SU-DHL-6 (cell line): ENCODE data around the gene FBXW2.

Source experiments
- H2AFZ ChIP-seq: fragments of 200-600 bp; sonication (generic); 2 replicates; pipeline ENCODE4 v1.6.1; 2014; ENCODE audit warnings: low read depth, mild to moderate bottlenecking, moderate library complexity, mixed read lengths, antibody characterized with exemption, low read length; ENCODE audit not compliant: severe bottlenecking
- H3F3A ChIP-seq: fragments of 200-600 bp; shearing (Covaris generic); 2 replicates; pipeline ENCODE4 v1.6.0; 2016; ENCODE audit warnings: antibody characterized with exemption, mild to moderate bottlenecking; ENCODE audit not compliant: insufficient read depth
- H3K27ac ChIP-seq: fragments of 200-600 bp; sonication (generic); 2 replicates; pipeline ENCODE4 v1.5.1; 2016; ENCODE audit warnings: low read depth, mild to moderate bottlenecking, low read length, moderate library complexity, mixed read lengths
- H3K27me3 ChIP-seq: fragments of 200-600 bp; sonication (generic), shearing (Covaris generic); 2 replicates; pipeline ENCODE4 v1.6.0; 2014; ENCODE audit warnings: mild to moderate bottlenecking, low read length
- H3K36me3 ChIP-seq: fragments of 200-600 bp; sonication (generic); 2 replicates; pipeline ENCODE4 v1.6.1; 2014; ENCODE audit warnings: mild to moderate bottlenecking, low read length, mixed read lengths
- H3K4me2 ChIP-seq: fragments of 300-600, 200-600 bp; shearing (Covaris generic), sonication (generic); 2 replicates; pipeline ENCODE4 v1.6.0; 2014; ENCODE audit warnings: low read length, low read depth, mild to moderate bottlenecking; ENCODE audit not compliant: poor library complexity, severe bottlenecking
- H3K4me3 ChIP-seq: fragments of 200-600 bp; sonication (generic); 2 replicates; pipeline ENCODE4 v1.5.1; 2014; ENCODE audit warnings: antibody characterized with exemption, low read length, mild to moderate bottlenecking, mixed read lengths; ENCODE audit not compliant: insufficient read depth, poor library complexity, severe bottlenecking
- H3K79me2 ChIP-seq: fragments of 200-600 bp; sonication (generic); 2 replicates; pipeline ENCODE4 v1.6.1; 2014; ENCODE audit warnings: mild to moderate bottlenecking, low read length, moderate library complexity; ENCODE audit not compliant: insufficient read depth
- H3K9ac ChIP-seq: fragments of 200-600 bp; sonication (generic); 2 replicates; pipeline ENCODE4 v1.7.0; 2014; ENCODE audit warnings: mild to moderate bottlenecking, low read length
- H3K9me2 ChIP-seq: fragments of 200-600 bp; sonication (generic); replicated peaks from 2 replicates; pipeline ENCODE4 v1.6.1; 2014; ENCODE audit warnings: low read length; ENCODE audit not compliant: insufficient read depth
- H3K9me3 ChIP-seq: fragments of 200-600 bp; sonication (generic); 2 replicates; pipeline ENCODE4 v1.6.1; 2014; ENCODE audit warnings: low read length, mixed read lengths; ENCODE audit not compliant: insufficient read depth
- H4K20me1 ChIP-seq: fragments of 200-600 bp; sonication (generic); 2 replicates; pipeline ENCODE4 v1.6.1; 2014; ENCODE audit warnings: low read depth, mild to moderate bottlenecking, antibody characterized with exemption, low read length, moderate library complexity, mixed read lengths
- CTCF ChIP-seq: fragments of 200-600 bp; sonication (generic); IDR thresholded peaks from one replicate; pipeline ENCODE4 v1.5.1; 2017; ENCODE audit warnings: antibody characterized with exemption, mild to moderate bottlenecking, low read length, moderate library complexity; ENCODE audit not compliant: insufficient read depth, poor library complexity, severe bottlenecking
- EZH2phosphoT487 ChIP-seq: fragments of 200-600 bp; sonication (generic), shearing (Covaris generic); conservative IDR thresholded peaks from 2 replicates; pipeline ENCODE4 v1.6.1; 2018; ENCODE audit warnings: mild to moderate bottlenecking, antibody characterized with exemption, low read length, moderate library complexity, mixed read lengths

Gene FBXW2

DNA sequence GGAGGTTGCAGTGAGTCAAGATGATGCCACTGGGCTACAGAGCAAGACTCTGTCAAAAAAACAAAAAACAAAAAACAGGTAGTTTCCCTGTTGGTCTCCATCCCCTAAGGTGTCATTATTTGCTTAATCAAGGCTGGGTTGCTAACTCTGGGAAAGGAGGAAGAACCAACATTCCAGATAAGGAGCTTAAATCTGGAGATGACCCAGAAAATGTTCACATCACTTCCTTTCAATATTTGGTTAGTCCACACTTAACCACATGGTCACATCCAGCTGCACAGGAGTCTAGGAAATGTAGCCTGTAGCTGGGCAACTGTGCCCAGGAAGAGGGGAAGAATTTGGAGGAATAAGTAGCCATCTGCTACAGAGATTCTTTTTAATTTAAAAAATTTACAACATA is 53.1 kb downstream of the FBXW2 start:
- no peak overlapping the region for H2AFZ ChIP-seq
- no peaks in the 10 kb centered on the region; the same call in 1 of the 2 replicates for H3F3A ChIP-seq
- TF ChIP-seq EZH2phosphoT487: no peak
- no peak for TF ChIP-seq CTCF
- H3K4me3 ChIP-seq: no peak overlapping the region
- H4K20me1 ChIP-seq: no peaks in the 10 kb centered on the region
- no peaks in the 10 kb centered on the region for H3K79me2 ChIP-seq
- no peaks in the 10 kb centered on the region for H3K9me2 ChIP-seq
- no peak overlapping the region for H3K4me2 ChIP-seq
- H3K9me3 ChIP-seq: no peaks in the 10 kb centered on the region
- H3K27ac ChIP-seq: no peak overlapping the region
- H3K36me3 ChIP-seq: no peaks in the 10 kb centered on the region
- no peaks in the 10 kb centered on the region for H3K27me3 ChIP-seq
- no peak overlapping the region for H3K9ac ChIP-seq

- Histone ChIP-seq H3F3A (no peaks in the 10 kb centered on the region; the same call in 1 of the 2 replicates), H3K4me3 (no peak overlapping the region), H3K4me2 (no peak overlapping the region), H3K9me2 (no peaks in the 10 kb centered on the region), H4K20me1 (no peaks in the 10 kb centered on the region), H3K9ac (no peak overlapping the region), H3K36me3 (no peaks in the 10 kb centered on the region), H3K27ac (no peak overlapping the region), H3K27me3 (no peaks in the 10 kb centered on the region), H2AFZ (no peak overlapping the region), H3K9me3 (no peaks in the 10 kb centered on the region), H3K79me2 (no peaks in the 10 kb centered on the region)
- TF ChIP-seq CTCF (no peak), EZH2phosphoT487 (no peak)
Observed at GRCh38 chr9:120737416-120738165, 55.6 kb downstream of the FBXW2 start.

GRCh38 chr9:120736881-120737280 is 56.3 kb downstream of the FBXW2 start:
- no peak overlapping the region for H3K9ac ChIP-seq
- TF ChIP-seq CTCF (no peak), EZH2phosphoT487 (no peak)
- no peaks in the 10 kb centered on the region for H3K36me3 ChIP-seq
- H3K79me2 ChIP-seq: no peaks in the 10 kb centered on the region
- H3F3A ChIP-seq: no peaks in the 10 kb centered on the region; the same call in 1 of the 2 replicates
- no peaks in the 10 kb centered on the region for H3K9me2 ChIP-seq
- H3K9me3 ChIP-seq: no peaks in the 10 kb centered on the region
- H3K4me3 ChIP-seq: no peak overlapping the region
- H3K27ac ChIP-seq: no peak overlapping the region
- H3K27me3 ChIP-seq: no peaks in the 10 kb centered on the region
- no peak overlapping the region for H3K4me2 ChIP-seq
- no peaks in the 10 kb centered on the region for H4K20me1 ChIP-seq
- H2AFZ ChIP-seq: no peak overlapping the region
